Panc1 (cell line): ENCODE results near the gene PKP2.

ENCODE experiments used
- CTCF ChIP-seq: fragments of 450-650 bp; IDR thresholded peaks from 2 replicates; pipeline ENCODE4 v1.5.1; 2017; ENCODE audit warnings: mild to moderate bottlenecking
- POLR2AphosphoS5 ChIP-seq: IDR thresholded peaks from 2 replicates; pipeline ENCODE4 v1.6.1; 2012; ENCODE audit warnings: mild to moderate bottlenecking, low read depth, low read length, moderate library complexity
- TCF7L2 ChIP-seq: IDR thresholded peaks from 2 replicates; pipeline ENCODE4 v1.6.1; 2011; ENCODE audit warnings: mild to moderate bottlenecking, low read depth, low read length, inconsistent platforms

GRCh38 chr12:32870716-32871115, 25.9 kb downstream of the PKP2 start:
- TF ChIP-seq CTCF, result no peak
- no peak for TF ChIP-seq POLR2AphosphoS5
- TF ChIP-seq TCF7L2, result no peak
